HCT116 (cell line): ENCODE results near the gene NTNG1. TPM values are rescaled to one million over a fixed set of nuclear protein-coding genes. Genes with fewer than 3 reads are reported as not detected.

Experiments used
- ATAC-seq: fragments of 200-7000 bp; cut with Tn5 transposase; 2 replicates; pipeline ENCODE4 v1.9.1; 2020; ENCODE audit warnings: mild to moderate bottlenecking, moderate library complexity
- BruUV-seq: library from RNA; stranded (reverse); fragments of 400-500 nt; replicated peaks from 2 replicates; lab custom pipeline; 2021; lab: Mats Ljungman, UMichigan
- CTCF ChIA-PET: fragments of 300-600 bp; sonication (Branson Sonifier 250); formaldehyde crosslinking; loops from one replicate; lab custom pipeline; 2021; ENCODE audit warnings: antibody characterized with exemption; lab: Charles Lee
- POLR2A ChIA-PET: fragments of 300-600, 350-600 bp; sonication (Branson Sonifier 250); formaldehyde crosslinking; loops from one replicate; lab custom pipeline; 2021; ENCODE audit warnings: antibody characterized with exemption; lab: Charles Lee
- RAD21 ChIA-PET, 2 experiments: fragments of 300-600 bp; sonication (Branson Sonifier 250); formaldehyde crosslinking; loops; one replicate each; lab custom pipeline; 2023; ENCODE audit warnings: low total read pairs in 2 of 2; ENCODE audit not compliant: uncharacterized antibody in 2 of 2, unreplicated experiment in 2 of 2, low non-redundant PET in 1 of 2; lab: Charles Lee
- DNase-seq: peaks from one replicate; pipeline ENCODE4 v3.0.0-alpha.2; 2010; ENCODE audit warnings: low read depth, low spot score
- H2AFZ ChIP-seq: fragments of 200-600 bp; shearing (Covaris generic), sonication (generic); 2 replicates; pipeline ENCODE4 v1.6.1; 2017; ENCODE audit warnings: low read depth, mixed run types, mixed read lengths, antibody characterized with exemption, low read length; ENCODE audit not compliant: poor library complexity, severe bottlenecking
- H3K27ac ChIP-seq: 2 replicates; pipeline ENCODE4 v1.5.1; 2012; ENCODE audit warnings: low read depth, low read length
- H3K27me3 ChIP-seq: fragments of 200-600 bp; sonication (generic); 2 replicates; pipeline ENCODE4 v1.6.1; 2016; ENCODE audit warnings: mixed run types, low read length, mixed read lengths; ENCODE audit not compliant: insufficient read depth
- H3K36me3 ChIP-seq, 2 experiments: fragments of 200-500 bp in 1 of 2; fragments of 200-600 bp in 1 of 2; sonication (Bioruptor generic) in 1 of 2; sonication (generic) in 1 of 2; 2 replicates each; pipeline versions ENCODE4 v1.5.1 to v1.6.1; 2014 to 2016; ENCODE audit warnings: low read length in 2 of 2, inconsistent platforms in 1 of 2, mixed read lengths in 1 of 2, mixed run types in 1 of 2; ENCODE audit not compliant: insufficient read depth in 2 of 2, control insufficient read depth in 1 of 2
- H3K4me1 ChIP-seq, 2 experiments: fragments of 200-600 bp in 1 of 2; sonication (generic) in 1 of 2; 2 replicates each; pipeline versions ENCODE4 v1.5.1 to v1.6.1; 2012 to 2017; ENCODE audit warnings: low read length in 2 of 2, inconsistent platforms in 1 of 2, mild to moderate bottlenecking in 1 of 2, mixed read lengths in 1 of 2, mixed run types in 1 of 2, moderate library complexity in 1 of 2; ENCODE audit not compliant: insufficient read depth in 2 of 2, control insufficient read depth in 1 of 2
- H3K4me2 ChIP-seq: fragments of 200-600 bp; sonication (generic); 2 replicates; pipeline ENCODE4 v1.6.1; 2017; ENCODE audit warnings: mixed run types, low read length, mixed read lengths
- H3K4me3 ChIP-seq, 2 experiments: fragments of 200-600 bp in 1 of 2; sonication (generic) in 1 of 2; replicated peaks in 1 of 2; 2 replicates each; pipeline ENCODE4 v1.5.1; 2011 to 2016; ENCODE audit warnings: low read length in 2 of 2, control low read depth in 1 of 2, low read depth in 1 of 2, mild to moderate bottlenecking in 1 of 2, mixed read lengths in 1 of 2, mixed run types in 1 of 2
- H3K79me2 ChIP-seq: fragments of 200-600 bp; sonication (generic); 2 replicates; pipeline ENCODE4 v1.6.1; 2017; ENCODE audit warnings: mild to moderate bottlenecking, mixed run types, low read length, moderate library complexity, mixed read lengths; ENCODE audit not compliant: insufficient read depth
- H3K9ac ChIP-seq: fragments of 200-600 bp; sonication (generic); 2 replicates; pipeline ENCODE4 v1.6.1; 2016; ENCODE audit warnings: low read length, mixed read lengths
- H3K9me2 ChIP-seq: fragments of 200-600 bp; sonication (generic), shearing (Covaris generic); 2 replicates; pipeline ENCODE4 v1.6.1; 2017; ENCODE audit warnings: mixed run types, mild to moderate bottlenecking, moderate library complexity; ENCODE audit not compliant: insufficient read depth
- H3K9me3 ChIP-seq, 2 experiments: fragments of 200-500 bp in 1 of 2; fragments of 200-600 bp in 1 of 2; sonication (Bioruptor generic) in 1 of 2; sonication (generic) in 1 of 2; 2 replicates each; pipeline ENCODE4 v1.6.1; 2014 to 2017; ENCODE audit warnings: low read length in 2 of 2, mixed read lengths in 2 of 2, inconsistent platforms in 1 of 2, low read depth in 1 of 2, mild to moderate bottlenecking in 1 of 2, mixed run types in 1 of 2, moderate library complexity in 1 of 2; ENCODE audit not compliant: control insufficient read depth in 1 of 2, insufficient read depth in 1 of 2
- H4K20me1 ChIP-seq: fragments of 200-600 bp; sonication (generic), shearing (Covaris generic); 2 replicates; pipeline ENCODE4 v1.6.1; 2017; ENCODE audit warnings: mixed run types, mild to moderate bottlenecking, moderate library complexity; ENCODE audit not compliant: insufficient read depth
- ATF3 ChIP-seq: IDR thresholded peaks from 2 replicates; pipeline ENCODE4 v1.6.1; 2012
- CBX3 ChIP-seq: IDR thresholded peaks from 2 replicates; pipeline ENCODE4 v1.6.1; 2012; ENCODE audit warnings: low read depth
- CTCF ChIP-seq, 3 experiments: fragments of 200-600 bp in 1 of 3; sonication (generic) in 1 of 3; IDR thresholded peaks in 2 of 3; conservative IDR thresholded peaks in 1 of 3; 2 replicates each; pipeline ENCODE4 v1.5.1; 2012 to 2017; ENCODE audit warnings: low read depth in 2 of 3, low read length in 2 of 3, antibody characterized with exemption in 1 of 3, borderline replicate concordance in 1 of 3, control low read depth in 1 of 3, mild to moderate bottlenecking in 1 of 3, mixed read lengths in 1 of 3, mixed run types in 1 of 3, moderate library complexity in 1 of 3; ENCODE audit not compliant: insufficient read depth in 1 of 3
- EGR1 ChIP-seq: IDR thresholded peaks from 2 replicates; pipeline ENCODE4 v1.6.1; 2012; ENCODE audit warnings: low read depth
- ELF1 ChIP-seq: IDR thresholded peaks from 2 replicates; pipeline ENCODE4 v1.6.1; 2012; ENCODE audit warnings: low read depth, borderline replicate concordance
- EZH2 ChIP-seq: fragments of 200-600 bp; sonication (generic); IDR thresholded peaks from 2 replicates; pipeline ENCODE4 v1.6.1; 2017; ENCODE audit warnings: antibody characterized with exemption, mixed run types
- EZH2phosphoT487 ChIP-seq: fragments of 200-600 bp; IDR thresholded peaks from 2 replicates; pipeline ENCODE4 v1.6.1; 2018; ENCODE audit warnings: antibody characterized with exemption, borderline replicate concordance
- FOSL1 ChIP-seq: IDR thresholded peaks from 2 replicates; pipeline ENCODE4 v1.6.1; 2012; ENCODE audit warnings: low read depth
- JUND ChIP-seq: IDR thresholded peaks from 2 replicates; pipeline ENCODE4 v1.6.1; 2012
- MAX ChIP-seq: IDR thresholded peaks from 2 replicates; pipeline ENCODE4 v1.6.1; 2012
- POLR2A ChIP-seq: IDR thresholded peaks from 2 replicates; pipeline ENCODE4 v1.7.0; 2011; ENCODE audit warnings: borderline replicate concordance; ENCODE audit not compliant: insufficient read depth, insufficient read length; ENCODE audit errors: extremely low read depth
- POLR2AphosphoS5 ChIP-seq: IDR thresholded peaks from 2 replicates; pipeline ENCODE4 v1.6.1; 2011; ENCODE audit warnings: mild to moderate bottlenecking, low read depth, low read length, moderate library complexity
- RAD21 ChIP-seq: IDR thresholded peaks from 2 replicates; pipeline ENCODE4 v1.6.1; 2012; ENCODE audit warnings: low read depth, mild to moderate bottlenecking
- REST ChIP-seq: IDR thresholded peaks from 2 replicates; pipeline ENCODE4 v1.6.1; 2012; ENCODE audit warnings: low read depth
- SP1 ChIP-seq: IDR thresholded peaks from 2 replicates; pipeline ENCODE4 v1.6.1; 2012; ENCODE audit warnings: low read depth
- SRF ChIP-seq: IDR thresholded peaks from 2 replicates; pipeline ENCODE4 v1.6.1; 2012; ENCODE audit warnings: low read depth
- ZNF274 ChIP-seq: fragments of 200-500 bp; sonication (Bioruptor generic); IDR thresholded peaks from 2 replicates; pipeline ENCODE4 v1.6.1; 2014; ENCODE audit warnings: mild to moderate bottlenecking, low read depth, low read length, inconsistent platforms
- intact Hi-C: fragments of 100-400 bp; cut with micrococcal nuclease; formaldehyde crosslinking; loops from 2 replicates; pipeline ENCODE4 v1.10.0; 2022
- total RNA-seq: library from RNA; stranded (reverse); gene quantifications from one replicate; pipeline ENCODE4 v1.2.1, GENCODE V29; 2021; ENCODE audit not compliant: unreplicated experiment

Gene NTNG1
- total RNA-seq, 1 experiment from 2014 or later: not detected

GRCh38 chr1:107169615-107170014 lies 28.8 kb downstream of the NTNG1 start:
- no peak for DNase-seq
- RAD21 ChIA-PET: no interaction called here
- POLR2A ChIA-PET: no interaction called here
- peaks cover 0 to 4% of the 10 kb centered on the region in 2 experiments; a peak in 2 of 4 replicates for H3K9me3 ChIP-seq
- no peak overlapping the region for H2AFZ ChIP-seq
- no peaks in the 10 kb centered on the region for H3K79me2 ChIP-seq
- TF ChIP-seq CTCF (IDR thresholded peaks at IDR 0.05 in 2 of 3, conservative IDR thresholded peaks at IDR 0.05 in 1 of 3; ENCODE audit: borderline replicate concordance in 1 of 3, insufficient read depth in 1 of 3, low read depth in 2 of 3, low read length in 2 of 3) (no peak), FOSL1 (no peak), ELF1 (no peak), EZH2 (no peak)
- H4K20me1 ChIP-seq: no peaks in the 10 kb centered on the region
- no peak overlapping the region for H3K4me3 ChIP-seq
- H3K27ac ChIP-seq: no peak overlapping the region
- intact Hi-C loops: no loop called here
- no peak overlapping the region for H3K9ac ChIP-seq
- no peak for ATAC-seq
- CTCF ChIA-PET: no interaction called here
- no peaks in the 10 kb centered on the region for H3K36me3 ChIP-seq
- H3K4me1 ChIP-seq: no peaks in the 10 kb centered on the region
- H3K4me2 ChIP-seq: no peak overlapping the region
- no TSS peak for BruUV-seq
- no peaks in the 10 kb centered on the region for H3K9me2 ChIP-seq
- no peaks in the 10 kb centered on the region for H3K27me3 ChIP-seq

- Histone ChIP-seq H3K36me3 (no peaks in the 10 kb centered on the region), H3K4me2 (no peak overlapping the region), H3K79me2 (no peaks in the 10 kb centered on the region), H3K4me3 (no peak overlapping the region), H3K9me2 (no peaks in the 10 kb centered on the region), H3K27ac (no peak overlapping the region), H3K27me3 (no peaks in the 10 kb centered on the region), H2AFZ (no peak overlapping the region), H4K20me1 (no peaks in the 10 kb centered on the region), H3K4me1 (no peaks in the 10 kb centered on the region), H3K9ac (no peak overlapping the region), H3K9me3 (no peaks in the 10 kb centered on the region; a peak in 2 of 4 replicates)
- ChIA-PET CTCF (no interaction called here), RAD21 (no interaction called here), POLR2A (no interaction called here)
- ATAC-seq: no peak
- DNase-seq: no peak
- BruUV-seq: no TSS peak
- intact Hi-C loops: no loop called here
- TF ChIP-seq EZH2phosphoT487 (no peak), EGR1 (no peak), MAX (no peak), ELF1 (no peak), SRF (no peak), CBX3 (no peak), FOSL1 (no peak), POLR2AphosphoS5 (no peak), ZNF274 (no peak), EZH2 (no peak), POLR2A (no peak), REST (no peak), SP1 (no peak), JUND (no peak), RAD21 (no peak), ATF3 (no peak)
Observed at GRCh38 chr1:107171333-107171732, 30.5 kb downstream of the NTNG1 start.
